Stimulated activated memory B cell treated with anti-CD40 and anti-IgM and Interleukin-4, amounts not matched to agents 10 μg/mL and 1 μg/mL and 100 μg/mL, for 72 hours (primary cell): ENCODE measurements around the gene ATP6V1G3.
"Not testable (repeated sequence)": the region's sequence is repeated elsewhere in the genome, so short reads cannot be mapped to it uniquely, and the experiment has no call there.

Experiments used
- ATAC-seq: fragments of 150-1000 bp; cut with Tn5 transposase; 2 replicates; pipeline ENCODE4 v1.10.0; 2021
- H3K27ac Mint-ChIP-seq: one replicate; pipeline ENCODE4 v1.8.0; 2022; ENCODE audit warnings: mild to moderate bottlenecking, mixed read lengths
- H3K27me3 Mint-ChIP-seq: one replicate; pipeline ENCODE4 v1.8.0; 2022; ENCODE audit warnings: mixed read lengths
- H3K36me3 Mint-ChIP-seq: one replicate; pipeline ENCODE4 v1.8.0; 2022; ENCODE audit warnings: mixed read lengths
- H3K4me1 Mint-ChIP-seq: one replicate; pipeline ENCODE4 v1.8.0; 2022; ENCODE audit warnings: mixed read lengths
- H3K4me3 Mint-ChIP-seq: one replicate; pipeline ENCODE4 v1.8.0; 2022; ENCODE audit warnings: mild to moderate bottlenecking, moderate library complexity, mixed read lengths
- H3K9me3 Mint-ChIP-seq: one replicate; pipeline ENCODE4 v1.8.0; 2022; ENCODE audit warnings: mixed read lengths

ATP6V1G3 gene

DNA sequence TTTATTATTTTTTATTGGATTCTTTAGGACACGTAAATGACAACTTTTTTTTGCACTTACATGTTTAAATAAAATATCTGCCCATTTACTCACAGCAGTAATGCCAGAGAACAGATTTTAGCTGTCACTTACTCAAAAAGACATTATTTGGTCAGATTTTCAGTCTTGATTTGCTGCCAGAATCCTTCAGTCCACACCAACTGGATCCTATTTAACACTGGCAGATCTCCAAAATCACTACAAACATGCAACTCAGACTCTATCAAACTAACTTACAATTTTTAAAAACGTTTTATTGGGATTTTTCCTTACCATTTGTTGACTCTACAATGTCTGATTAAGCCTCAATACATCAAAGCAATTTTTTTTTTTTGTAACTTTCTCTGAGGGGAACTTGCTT, 11.1 kb downstream of the ATP6V1G3 start:
- peaks cover 8% of the 10 kb centered on the region for H3K9me3 Mint-ChIP-seq
- H3K27ac Mint-ChIP-seq, result no peak overlapping the region
- ATAC-seq, result no peak
- no peaks in the 10 kb centered on the region for H3K27me3 Mint-ChIP-seq
- H3K4me3 Mint-ChIP-seq, result no peak overlapping the region
- peaks cover 31% of the 10 kb centered on the region for H3K4me1 Mint-ChIP-seq
- H3K36me3 Mint-ChIP-seq, result no peaks in the 10 kb centered on the region

DNA sequence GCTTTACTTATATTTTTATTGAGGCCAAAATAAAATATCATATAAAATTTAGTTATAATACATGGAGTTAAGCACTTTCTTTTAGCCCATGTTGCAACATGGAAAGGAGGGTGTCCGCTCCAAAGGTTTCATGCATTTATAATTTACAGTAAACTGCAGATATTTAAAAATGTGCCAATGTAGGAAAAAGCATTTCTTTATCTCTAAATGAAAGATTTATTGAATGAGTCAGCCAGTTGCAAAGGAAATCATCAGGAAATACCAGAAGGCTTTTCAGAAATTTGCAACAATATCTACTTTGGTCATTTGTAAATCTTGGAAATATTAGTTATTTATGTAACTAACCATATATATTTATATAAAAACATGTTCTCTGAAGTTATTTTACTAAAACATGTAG, 12.1 kb downstream of the ATP6V1G3 start:
- Mint-ChIP-seq H3K4me3 (no peak overlapping the region), H3K27me3 (no peaks in the 10 kb centered on the region), H3K4me1 (peaks cover 28% of the 10 kb centered on the region), H3K36me3 (no peaks in the 10 kb centered on the region), H3K27ac (no peak overlapping the region), H3K9me3 (peaks cover 2% of the 10 kb centered on the region)
- ATAC-seq, result no peak

DNA sequence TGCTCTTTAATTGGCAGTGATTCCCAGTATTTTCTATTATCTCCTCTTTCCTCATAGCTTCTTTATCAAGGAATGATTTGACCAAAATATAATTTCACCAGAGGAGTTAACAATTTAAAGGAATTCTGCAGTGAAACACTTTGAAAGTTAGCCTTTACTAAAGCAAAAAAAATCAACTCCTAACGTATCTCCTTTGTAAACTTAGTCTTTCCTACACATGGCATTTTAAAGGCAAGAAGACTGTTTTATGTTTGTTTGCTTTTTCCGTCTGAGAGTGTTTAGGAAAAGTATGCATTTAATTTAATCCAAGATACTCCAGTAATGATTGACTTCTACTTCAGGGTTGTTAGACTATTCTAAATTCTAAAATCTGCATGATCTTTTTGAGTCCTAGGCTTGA, 15.9 kb downstream of the ATP6V1G3 start:
- Mint-ChIP-seq H3K27me3 (no peaks in the 10 kb centered on the region), H3K4me3 (peak overlapping the region; percentile 34), H3K9me3 (no peaks in the 10 kb centered on the region), H3K4me1 (peaks cover 31% of the 10 kb centered on the region), H3K36me3 (no peaks in the 10 kb centered on the region), H3K27ac (peak overlapping the region; percentile 92)
- no peak for ATAC-seq

DNA sequence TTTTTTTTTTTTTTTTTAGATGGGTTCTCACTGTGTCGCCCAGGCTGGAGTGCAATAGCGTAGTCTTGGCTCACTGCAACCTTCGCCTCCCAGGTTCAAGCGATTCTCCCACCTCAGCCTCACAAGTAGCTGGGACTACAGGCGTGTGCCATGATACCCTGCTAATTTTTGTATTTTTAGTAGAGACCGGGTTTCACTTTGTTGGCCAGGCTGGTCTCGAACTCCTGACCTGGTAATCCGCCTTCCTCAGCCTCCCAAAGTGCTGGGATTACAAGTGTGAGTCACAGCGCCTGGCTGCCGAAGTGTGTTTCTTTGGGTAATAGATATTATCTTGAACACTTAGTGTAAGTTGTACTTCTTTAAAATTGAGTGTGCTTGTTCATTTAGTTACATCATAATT, 16.4 kb downstream of the ATP6V1G3 start:
- Mint-ChIP-seq H3K4me3 (peak overlapping the region; percentile 34), H3K27ac (peak overlapping the region; percentile 92), H3K4me1 (peaks cover 36% of the 10 kb centered on the region)
- not testable (repeated sequence) for H3K36me3 Mint-ChIP-seq, H3K27me3 Mint-ChIP-seq, ATAC-seq, H3K9me3 Mint-ChIP-seq

DNA sequence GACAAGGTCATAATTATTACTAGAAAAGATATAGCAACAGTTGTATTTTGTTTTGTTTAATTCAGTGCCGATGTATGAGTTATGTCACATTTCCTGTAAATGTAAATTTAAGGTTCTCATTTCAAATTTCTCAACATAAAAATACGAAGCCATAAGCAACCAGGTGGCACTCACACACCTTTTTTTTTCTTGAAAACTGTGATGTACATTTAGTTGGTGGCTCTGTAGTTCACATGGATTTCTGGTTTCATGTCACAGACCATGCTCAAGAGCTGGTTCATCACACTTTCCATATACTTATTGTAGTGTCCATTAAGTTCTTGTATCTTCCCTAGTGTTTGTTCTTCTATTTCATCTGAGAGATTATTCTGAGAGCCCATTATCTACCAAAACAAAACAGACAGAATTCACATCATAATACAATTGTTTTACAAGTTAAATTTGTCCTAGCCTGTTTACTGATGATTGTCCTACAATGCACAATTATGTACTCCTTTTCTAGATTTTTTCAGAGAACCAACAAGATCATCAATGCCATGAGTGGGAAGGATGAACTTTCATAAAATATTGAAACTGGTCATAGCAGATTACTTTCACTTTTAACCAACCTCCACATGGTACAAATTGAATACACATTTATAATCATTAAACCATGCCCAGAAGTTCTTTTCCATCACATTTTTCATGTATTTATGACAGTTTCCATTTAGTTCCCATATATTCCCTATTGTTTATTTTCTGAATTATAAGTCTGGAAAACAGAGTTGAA, 17.1 kb downstream of the ATP6V1G3 start:
- Mint-ChIP-seq H3K36me3 (no peaks in the 10 kb centered on the region), H3K27me3 (no peaks in the 10 kb centered on the region)
- peak; percentile 44 for ATAC-seq

DNA sequence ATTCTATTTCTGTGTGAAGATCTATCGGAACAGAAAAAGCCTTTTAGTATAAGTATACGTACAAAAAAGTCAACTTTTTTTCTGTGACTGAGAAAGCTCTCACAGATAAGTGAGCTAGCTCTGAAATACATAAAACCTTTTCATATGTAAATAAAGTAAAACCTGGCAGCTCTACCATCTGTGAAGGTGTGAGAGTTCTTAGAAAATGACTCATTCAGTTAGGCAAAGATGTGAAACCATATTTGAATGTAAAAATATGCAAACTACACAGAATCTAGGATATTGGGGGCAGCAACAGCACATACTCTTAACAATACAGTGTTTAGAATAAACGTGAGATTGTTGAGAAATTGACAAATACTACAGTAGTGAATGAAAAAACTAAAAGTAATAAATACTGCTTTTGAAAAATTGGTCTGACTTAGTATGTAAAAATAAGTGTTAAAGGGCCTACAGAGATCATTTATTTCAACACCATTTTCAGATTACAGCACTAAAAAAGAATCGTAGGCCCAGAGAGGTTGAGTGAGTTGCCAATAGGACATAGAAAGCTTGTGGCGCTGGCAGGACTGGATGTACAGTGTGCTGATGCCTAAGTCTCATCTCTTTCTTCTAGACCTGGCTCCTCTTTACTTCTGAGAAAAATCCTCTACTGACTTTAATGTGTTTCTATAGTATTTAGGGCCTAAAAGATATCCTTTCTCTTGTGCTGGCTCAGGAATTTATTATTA, 19.8 kb downstream of the ATP6V1G3 start:
- H3K9me3 Mint-ChIP-seq, result no peaks in the 10 kb centered on the region
- ATAC-seq, result peak; percentile 82
- peak overlapping the region; percentile 79 for H3K27ac Mint-ChIP-seq
- peaks cover 46% of the 10 kb centered on the region for H3K4me1 Mint-ChIP-seq
- H3K27me3 Mint-ChIP-seq, result no peaks in the 10 kb centered on the region
- H3K4me3 Mint-ChIP-seq, result peak overlapping the region; percentile 63
- H3K36me3 Mint-ChIP-seq, result no peaks in the 10 kb centered on the region

More for the DNA sequence above, 17.1 kb downstream of the ATP6V1G3 start:
- no peaks in the 10 kb centered on the region for H3K9me3 Mint-ChIP-seq
- peak overlapping the region; percentile 92 for H3K27ac Mint-ChIP-seq
- peaks cover 41% of the 10 kb centered on the region for H3K4me1 Mint-ChIP-seq
- peak overlapping the region; percentile 75 for H3K4me3 Mint-ChIP-seq

DNA sequence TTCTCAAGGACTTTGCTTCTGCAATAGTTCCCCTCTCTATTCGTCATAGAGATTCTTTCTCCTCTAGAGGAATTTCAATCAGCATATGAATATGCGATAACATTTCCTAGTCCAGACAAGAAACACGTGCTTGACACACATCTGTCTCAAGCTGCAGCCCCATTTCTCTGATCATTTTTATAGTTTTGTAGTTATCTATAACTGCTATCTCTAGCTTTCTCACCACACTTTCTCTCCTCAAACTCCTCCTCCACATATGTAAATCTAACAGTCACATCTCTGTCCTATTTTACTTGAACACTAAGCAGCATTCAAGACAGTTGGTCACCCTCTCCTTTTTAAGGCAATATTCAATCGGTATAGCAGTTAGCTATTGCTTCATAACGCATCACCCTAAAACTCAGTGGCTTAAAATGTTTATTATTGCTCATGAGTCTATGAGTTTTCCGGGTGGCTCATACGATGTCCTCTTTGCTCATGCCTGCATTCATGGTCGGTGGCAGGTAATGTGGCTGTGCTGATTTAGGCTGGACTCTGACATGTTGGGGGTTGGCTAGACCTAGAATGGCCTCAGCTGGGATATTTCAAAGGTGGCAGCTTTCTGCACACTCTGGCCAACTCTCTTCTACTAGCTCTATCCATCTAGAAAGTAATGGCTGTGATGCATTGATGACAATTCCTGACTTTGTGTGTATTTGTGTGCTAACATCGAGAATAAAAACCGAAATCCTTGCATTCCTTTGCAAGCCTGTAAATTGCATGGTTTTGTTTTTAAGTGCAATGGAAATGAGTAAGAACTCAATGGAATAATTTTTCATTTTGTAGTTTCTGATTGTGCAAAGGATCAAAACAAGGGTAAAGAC, 20.6 kb downstream of the ATP6V1G3 start:
- Mint-ChIP-seq H3K9me3 (no peaks in the 10 kb centered on the region), H3K27ac (peak overlapping the region; percentile 79), H3K36me3 (no peaks in the 10 kb centered on the region), H3K27me3 (no peaks in the 10 kb centered on the region), H3K4me3 (peak overlapping the region; percentile 63), H3K4me1 (peaks cover 54% of the 10 kb centered on the region)
- peak; percentile 45 for ATAC-seq

DNA sequence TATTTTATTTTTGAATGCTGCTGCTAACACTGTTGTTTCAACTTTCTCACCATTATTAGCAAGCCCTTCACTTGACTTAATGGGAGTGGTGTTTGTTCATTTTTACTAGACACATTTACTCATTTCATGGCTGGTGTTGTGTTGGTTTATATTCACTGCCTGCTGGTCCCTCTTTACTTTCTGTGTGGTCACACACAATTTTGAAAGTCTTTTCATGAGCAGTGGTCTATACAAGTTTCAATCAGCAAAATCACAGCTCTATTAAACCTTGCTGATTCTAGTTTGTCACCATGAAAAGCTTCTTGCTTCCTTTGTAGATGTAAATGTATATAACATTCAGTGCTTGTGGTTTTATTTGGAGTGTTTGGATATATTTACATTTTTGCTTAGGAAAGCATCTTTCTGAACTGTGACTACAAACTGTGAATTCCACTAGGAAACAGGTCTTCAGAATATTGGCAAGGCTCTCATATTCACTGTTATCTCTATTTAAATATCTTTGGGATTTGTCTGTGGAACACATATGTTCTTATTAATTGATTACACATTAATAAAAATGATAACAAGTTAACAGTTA, 22.8 kb downstream of the ATP6V1G3 start:
- no peak for ATAC-seq
- Mint-ChIP-seq H3K4me1 (peaks cover 39% of the 10 kb centered on the region), H3K27me3 (no peaks in the 10 kb centered on the region), H3K4me3 (no peak overlapping the region), H3K9me3 (no peaks in the 10 kb centered on the region), H3K27ac (no peak overlapping the region), H3K36me3 (no peaks in the 10 kb centered on the region)

DNA sequence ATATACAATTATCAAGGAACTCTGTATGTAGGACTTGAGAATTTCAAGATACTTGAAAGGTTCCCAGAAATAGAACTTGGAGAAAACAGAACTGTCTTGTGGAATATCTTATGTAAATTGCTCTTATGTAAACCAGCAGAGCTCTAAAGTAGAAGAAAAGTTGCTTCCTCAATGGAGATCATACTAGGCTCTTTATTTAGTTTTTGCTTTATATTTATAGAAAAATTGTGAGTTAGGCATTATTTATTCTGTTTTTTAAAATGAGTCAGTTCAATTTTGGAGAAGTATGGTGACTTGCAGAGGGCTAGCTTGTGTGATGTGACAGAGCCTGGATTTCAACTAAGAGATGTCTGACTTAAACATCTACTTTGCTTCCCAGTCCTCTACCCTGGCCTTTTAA, 40.4 kb downstream of the ATP6V1G3 start:
- peak overlapping the region; percentile 17 for H3K27ac Mint-ChIP-seq
- ATAC-seq, result no peak
- H3K4me1 Mint-ChIP-seq, result peaks cover 22% of the 10 kb centered on the region
- H3K4me3 Mint-ChIP-seq, result no peak overlapping the region
- peaks cover 20% of the 10 kb centered on the region for H3K9me3 Mint-ChIP-seq
- H3K27me3 Mint-ChIP-seq, result no peaks in the 10 kb centered on the region
- H3K36me3 Mint-ChIP-seq, result peaks cover 7% of the 10 kb centered on the region

DNA sequence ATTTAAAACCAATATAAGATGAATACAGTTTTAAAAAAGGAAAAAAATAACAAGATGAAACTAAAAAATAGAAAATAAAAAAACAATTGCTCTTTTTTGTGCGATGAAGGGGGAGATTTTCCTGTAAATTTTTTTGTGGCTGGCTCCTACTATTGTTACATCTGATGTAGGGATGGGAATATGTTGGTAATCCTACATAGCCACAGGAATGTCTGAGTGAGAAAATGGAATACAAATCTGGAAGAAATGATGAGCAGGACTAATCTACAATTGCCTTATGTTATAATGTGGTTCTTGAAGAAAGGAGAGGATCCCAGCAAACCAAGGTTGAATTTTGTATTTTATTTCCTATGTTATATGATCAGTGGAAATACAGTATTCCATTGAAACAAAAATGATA, 40.9 kb downstream of the ATP6V1G3 start:
- H3K27me3 Mint-ChIP-seq, result no peaks in the 10 kb centered on the region
- H3K36me3 Mint-ChIP-seq, result peaks cover 6% of the 10 kb centered on the region
- ATAC-seq, result no peak
- peaks cover 22% of the 10 kb centered on the region for H3K4me1 Mint-ChIP-seq
- no peak overlapping the region for H3K4me3 Mint-ChIP-seq
- peaks cover 19% of the 10 kb centered on the region for H3K9me3 Mint-ChIP-seq
- peak overlapping the region; percentile 17 for H3K27ac Mint-ChIP-seq

DNA sequence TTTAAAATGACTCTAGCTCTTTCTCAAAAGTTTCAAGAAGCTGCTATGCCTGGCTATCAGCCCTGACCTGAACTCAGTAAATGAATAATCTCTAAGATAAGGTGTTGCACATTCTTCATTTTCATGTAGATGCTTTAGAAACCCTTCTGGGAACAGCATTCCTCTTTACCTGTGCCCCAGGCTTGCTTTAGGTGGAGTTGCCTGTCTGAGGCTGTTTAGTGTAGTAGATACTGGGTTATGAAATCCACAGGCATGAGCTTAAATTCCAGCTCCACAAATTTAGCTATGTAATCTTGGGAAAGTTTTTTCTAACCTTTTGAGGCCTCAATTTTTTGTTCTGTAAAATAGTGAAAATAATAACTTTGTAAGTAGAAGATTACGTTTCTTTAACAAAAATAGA, 41.6 kb downstream of the ATP6V1G3 start:
- Mint-ChIP-seq H3K9me3 (peaks cover 19% of the 10 kb centered on the region), H3K4me1 (peaks cover 22% of the 10 kb centered on the region), H3K36me3 (peaks cover 6% of the 10 kb centered on the region), H3K4me3 (no peak overlapping the region), H3K27ac (no peak overlapping the region), H3K27me3 (no peaks in the 10 kb centered on the region)
- no peak for ATAC-seq

DNA sequence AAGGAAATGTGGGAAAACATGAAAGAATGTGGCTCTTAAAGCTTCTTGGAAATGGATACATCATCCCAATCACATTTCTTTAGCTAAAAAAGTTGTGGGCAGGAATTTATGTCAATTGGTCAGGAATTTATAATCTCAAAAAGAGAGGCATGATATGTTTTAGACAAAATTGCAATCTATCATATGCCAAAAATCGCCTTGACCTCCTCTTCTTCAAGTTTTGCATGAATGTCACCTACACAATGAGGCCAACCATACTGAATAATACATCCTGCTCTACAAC, 42.4 kb downstream of the ATP6V1G3 start:
- Mint-ChIP-seq H3K36me3 (peaks cover 6% of the 10 kb centered on the region), H3K4me3 (no peak overlapping the region), H3K9me3 (peaks cover 14% of the 10 kb centered on the region), H3K27ac (peak overlapping the region; percentile 33), H3K4me1 (peaks cover 22% of the 10 kb centered on the region), H3K27me3 (no peaks in the 10 kb centered on the region)
- no peak for ATAC-seq

DNA sequence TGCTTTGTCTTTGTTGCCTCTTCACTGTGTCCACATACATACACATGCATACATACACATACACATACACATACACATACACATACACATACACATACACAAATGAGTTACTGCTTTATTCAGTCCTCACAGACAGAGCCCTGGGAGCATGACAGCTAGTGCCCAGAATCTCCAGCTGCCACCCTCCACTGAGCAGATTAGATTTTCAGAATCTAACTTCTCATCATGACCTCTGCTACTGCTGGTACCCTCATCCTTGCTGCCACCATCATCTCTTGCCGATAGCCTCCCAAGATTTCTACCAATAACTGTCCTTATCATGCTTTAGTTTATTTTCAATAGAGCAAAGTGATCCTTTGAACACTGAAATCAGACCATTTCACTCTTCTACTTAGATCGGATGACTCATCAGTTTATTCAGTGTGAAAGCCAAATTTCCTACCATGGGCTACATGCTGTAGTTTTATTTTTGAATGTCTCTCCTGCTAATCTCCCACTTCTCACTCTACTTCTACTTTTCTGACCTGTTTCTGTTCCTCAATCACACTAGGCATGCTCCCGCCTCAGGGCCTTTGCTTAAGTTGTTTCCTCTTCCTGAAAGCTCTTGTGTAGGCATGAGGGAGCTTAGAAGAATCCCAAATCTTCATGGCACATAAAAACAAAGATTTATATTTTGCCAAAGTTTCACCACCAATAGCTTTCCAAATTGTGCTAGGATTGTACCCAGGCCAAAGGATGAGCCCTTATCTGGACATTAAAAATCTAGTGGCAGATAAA, 43.0 kb downstream of the ATP6V1G3 start:
- Mint-ChIP-seq H3K9me3 (peaks cover 13% of the 10 kb centered on the region), H3K4me1 (peaks cover 22% of the 10 kb centered on the region), H3K4me3 (no peak overlapping the region), H3K36me3 (peaks cover 6% of the 10 kb centered on the region), H3K27me3 (no peaks in the 10 kb centered on the region), H3K27ac (peak overlapping the region; percentile 33)
- ATAC-seq, result peak; percentile 56

DNA sequence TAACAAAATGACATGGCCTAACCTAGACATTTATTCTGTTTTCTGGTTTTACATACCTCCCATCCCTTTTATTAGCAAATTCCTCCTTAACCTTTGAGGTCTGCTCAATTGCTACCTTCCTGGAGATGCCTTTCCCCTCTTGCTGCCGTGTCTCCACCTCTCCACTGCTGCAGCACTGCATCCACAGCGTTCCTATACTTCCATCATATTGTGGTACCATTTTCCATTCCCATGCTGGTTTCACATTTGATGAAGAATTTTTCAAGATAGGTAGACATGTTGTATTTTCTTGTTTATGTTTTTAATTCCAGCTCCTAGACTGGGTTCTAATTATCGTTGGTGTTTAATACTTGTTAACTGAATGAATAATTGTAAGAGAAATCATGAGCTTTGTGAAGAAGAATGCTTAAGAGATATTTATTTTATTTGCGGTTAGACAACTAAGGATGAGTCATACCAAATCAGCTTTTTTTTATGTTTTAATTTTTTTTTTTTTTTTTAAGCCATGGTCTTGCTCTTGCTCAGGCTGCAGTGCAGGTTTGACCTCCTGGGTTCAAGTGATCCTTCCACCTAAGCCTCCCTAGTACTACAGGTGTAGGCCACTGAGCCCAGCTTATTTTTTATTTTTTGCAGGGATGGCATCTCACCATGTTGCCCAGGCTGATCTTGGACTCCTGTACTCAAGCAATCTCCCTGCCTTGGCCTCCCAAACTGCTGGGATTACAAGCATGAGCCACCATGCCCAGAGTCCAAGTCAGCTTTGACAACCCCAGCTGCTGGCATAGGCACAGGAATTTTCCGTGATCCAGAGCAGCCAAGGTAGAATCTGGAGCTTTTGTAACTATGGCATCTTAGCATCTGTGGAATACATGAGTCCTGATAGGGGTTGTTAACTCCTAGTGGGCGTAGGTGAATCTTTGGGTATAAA, 44.0 kb downstream of the ATP6V1G3 start:
- Mint-ChIP-seq H3K9me3 (peaks cover 10% of the 10 kb centered on the region), H3K4me1 (peaks cover 17% of the 10 kb centered on the region), H3K27ac (no peak overlapping the region), H3K27me3 (no peaks in the 10 kb centered on the region), H3K4me3 (no peak overlapping the region), H3K36me3 (peaks cover 6% of the 10 kb centered on the region)
- no peak for ATAC-seq
